GM12891 (cell line): ENCODE results near the gene DNAAF8.
"Not testable (repeated sequence)": the region's sequence is repeated elsewhere in the genome, so short reads cannot be mapped to it uniquely, and the experiment has no call there.

Experiments used
- DNase-seq: peaks from one replicate; pipeline ENCODE4 v3.0.0; 2011; ENCODE audit warnings: low spot score; ENCODE audit not compliant: insufficient read length
- FAIRE-seq: peaks from 2 replicates; lab custom pipeline; 2011; peaks lifted over from hg19 to GRCh38; lab: Jason Lieb, UNC
- PAX5 ChIP-seq: IDR thresholded peaks from 2 replicates; pipeline ENCODE4 v1.6.1; 2011; ENCODE audit warnings: low read length, moderate library complexity, mild to moderate bottlenecking; ENCODE audit not compliant: insufficient read depth, severe bottlenecking
- POLR2A ChIP-seq: IDR thresholded peaks from 2 replicates; pipeline ENCODE4 v1.6.1; 2011; ENCODE audit warnings: low read depth, low read length, control low read depth
- POLR2AphosphoS5 ChIP-seq: IDR thresholded peaks from 2 replicates; pipeline ENCODE4 v1.6.1; 2011; ENCODE audit warnings: low read depth, low read length, control low read depth
- POU2F2 ChIP-seq: IDR thresholded peaks from 2 replicates; pipeline ENCODE4 v1.6.1; 2011; ENCODE audit warnings: low read depth, mild to moderate bottlenecking, control low read depth, low read length, moderate library complexity
- SPI1 ChIP-seq: IDR thresholded peaks from 2 replicates; pipeline ENCODE4 v1.6.1; 2011; ENCODE audit warnings: low read depth, low read length, control low read depth
- TAF1 ChIP-seq: IDR thresholded peaks from 2 replicates; pipeline ENCODE4 v1.6.1; 2011; ENCODE audit warnings: low read depth, low read length, control low read depth

The DNAAF8 gene

GRCh38 chr16:4777339-4778049, 43.2 kb downstream of the DNAAF8 start:
- no peak for TF ChIP-seq POU2F2
- no peak for TF ChIP-seq POLR2AphosphoS5
- TF ChIP-seq PAX5: no peak
- TF ChIP-seq POLR2A: no peak
- TF ChIP-seq SPI1: no peak
- no peak for TF ChIP-seq TAF1
- FAIRE-seq (no peak), DNase-seq (no peak)

GRCh38 chr16:4778050-4778392, 43.7 kb downstream of the DNAAF8 start:
- TF ChIP-seq PAX5: no peak
- TF ChIP-seq POLR2A: no peak
- TF ChIP-seq POU2F2: no peak
- TF ChIP-seq POLR2AphosphoS5: no peak
- TF ChIP-seq TAF1: no peak
- no peak for TF ChIP-seq SPI1
- no peak for FAIRE-seq
- DNase-seq: no peak

GRCh38 chr16:4780235-4780634, 45.9 kb downstream of the DNAAF8 start:
- no peak for FAIRE-seq
- TF ChIP-seq TAF1: no peak
- DNase-seq: no peak

GRCh38 chr16:4783251-4783950, 49.1 kb downstream of the DNAAF8 start:
- DNase-seq: no peak
- no peak for FAIRE-seq
- TF ChIP-seq POLR2AphosphoS5 (no peak), PAX5 (no peak), POU2F2 (no peak), POLR2A (no peak), TAF1 (no peak), SPI1 (no peak)

GRCh38 chr16:4783951-4784336, 49.6 kb downstream of the DNAAF8 start:
- FAIRE-seq (no peak), DNase-seq (no peak)
- TF ChIP-seq POU2F2 (no peak), SPI1 (no peak), TAF1 (no peak), PAX5 (no peak), POLR2AphosphoS5 (no peak), POLR2A (no peak)

- FAIRE-seq, DNase-seq: not testable (repeated sequence)
Measured at GRCh38 chr16:4784444-4784987, 50.2 kb downstream of the DNAAF8 start.

GRCh38 chr16:4785758-4786433, 51.6 kb downstream of the DNAAF8 start:
- TF ChIP-seq POLR2A (no peak), TAF1 (no peak), PAX5 (no peak), POLR2AphosphoS5 (no peak), SPI1 (no peak), POU2F2 (no peak)

GRCh38 chr16:4787068-4787467, 52.7 kb downstream of the DNAAF8 start:
- TF ChIP-seq POLR2A: no peak
- TF ChIP-seq PAX5: no peak
- TF ChIP-seq POLR2AphosphoS5: no peak
- no peak for TF ChIP-seq POU2F2
- no peak for TF ChIP-seq TAF1
- TF ChIP-seq SPI1: no peak
- DNase-seq (no peak), FAIRE-seq (no peak)

More at GRCh38 chr16:4785758-4786433, 51.6 kb downstream of the DNAAF8 start:
- FAIRE-seq: no peak
- DNase-seq: no peak

- DNase-seq (no peak), FAIRE-seq (no peak)
- TF ChIP-seq SPI1 (no peak), POLR2A (no peak), POU2F2 (no peak), TAF1 (no peak), PAX5 (no peak), POLR2AphosphoS5 (no peak)
Measured at GRCh38 chr16:4787627-4788482, 53.5 kb downstream of the DNAAF8 start, which contains the start of gene SEPTIN12. SEPTIN12 (minus strand) TSS chr16:4788345; CDS start chr16:4787645, 700 bp downstream.
